ENCODE measurements around the gene CASK. TPM values are rescaled to one million over a fixed set of nuclear protein-coding genes. Genes with fewer than 3 reads are reported as not detected.

Gene CASK
- total and polyA plus RNA-seq, 9 of the 15 experiments (the other 6 are each of a cell fraction or from before 2014, with no cell fraction given) = 1.3 to 7.4 (median 5.2) TPM

- Histone ChIP-seq H3K36me3 (ENCODE audit: control insufficient read depth, insufficient read depth, low read length) (no peaks in the 10 kb centered on the region), H3K9ac (ENCODE audit: insufficient read depth in 1 of 2, low read depth in 2 of 2, low read length in 2 of 2) (no peak overlapping the region), H3K4me3 (no peak overlapping the region), H3K4me1 (replicated peaks in 1 of 2; ENCODE audit: control insufficient read depth in 2 of 2, insufficient read depth in 2 of 2, low read length in 2 of 2) (no peaks in the 10 kb centered on the region; a peak in 1 of 5 replicates), H3K79me2 (ENCODE audit: control insufficient read depth, insufficient read depth, low read length) (no peaks in the 10 kb centered on the region), H3K4me2 (ENCODE audit: insufficient read depth, low read length) (no peak overlapping the region), H3K27me3 (ENCODE audit: control insufficient read depth in 2 of 2, insufficient read depth in 2 of 2, low read length in 2 of 2) (peaks cover 0 to 5% of the 10 kb centered on the region in 2 experiments; a peak in 2 of 5 replicates), H4K20me1 (replicated peaks; ENCODE audit: control insufficient read depth, insufficient read depth, low read length) (no peaks in the 10 kb centered on the region), H2AFZ (ENCODE audit: low read depth, low read length) (no peak overlapping the region), H3K9me3 (replicated peaks; ENCODE audit: control insufficient read depth, insufficient read depth, low read depth, low read length) (no peaks in the 10 kb centered on the region), H3K9me1 (ENCODE audit: control insufficient read depth, insufficient read depth, low read length) (no peaks in the 10 kb centered on the region), H3K27ac (ENCODE audit: extremely low read depth, low read depth, low read length) (no peak overlapping the region)
- ChIA-PET POLR2A (no interaction called here), CTCF (ENCODE audit: low intra/inter-chr PET ratio) (no interaction called here)
- intact Hi-C loops (cut with micrococcal nuclease) = no loop called here
- DNase-seq (ENCODE audit: extremely low read depth in 1 of 4, low spot score in 3 of 4) = no peak
- no peak for TF ChIP-seq ZNF785 (CRISPR knock-in tag; IDR thresholded peaks at IDR 0.05)
- peak; percentile 57 for TF ChIP-seq NFIC (IDR thresholded peaks at IDR 0.05)
- BruUV-seq (replicated peaks) = no TSS peak
- 21% methylated on average over 13 of the region's 13 CpGs for WGBS (ENCODE audit: insufficient coverage, low coverage, missing lambda C conversion rate)
- in situ Hi-C loops (cut with MboI) = no loop called here
- no peak for ATAC-seq
- FAIRE-seq = no peak
Measured at GRCh38 chrX:41480508-41481260, 442.7 kb downstream of the CASK start.

GRCh38 chrX:41478381-41478911, 444.9 kb downstream of the CASK start:
- H3K27me3 ChIP-seq (ENCODE audit: control insufficient read depth in 2 of 2, insufficient read depth in 2 of 2, low read length in 2 of 2) = peaks cover 0 to 6% of the 10 kb centered on the region in 2 experiments; a peak in 2 of 5 replicates
- no peaks in the 10 kb centered on the region for H3K79me2 ChIP-seq (ENCODE audit: control insufficient read depth, insufficient read depth, low read length)
- no peaks in the 10 kb centered on the region for H4K20me1 ChIP-seq (replicated peaks; ENCODE audit: control insufficient read depth, insufficient read depth, low read length)
- ChIA-PET POLR2A (no interaction called here), CTCF (ENCODE audit: low intra/inter-chr PET ratio) (no interaction called here)
- no TSS peak for BruUV-seq (replicated peaks)
- H3K4me2 ChIP-seq (ENCODE audit: insufficient read depth, low read length) = no peak overlapping the region
- FAIRE-seq (no peak), ATAC-seq (no peak), DNase-seq (ENCODE audit: extremely low read depth in 1 of 4, low spot score in 3 of 4) (no peak)
- H3K36me3 ChIP-seq (ENCODE audit: control insufficient read depth, insufficient read depth, low read length) = no peaks in the 10 kb centered on the region
- H3K9me1 ChIP-seq (ENCODE audit: control insufficient read depth, insufficient read depth, low read length) = no peaks in the 10 kb centered on the region
- H3K27ac ChIP-seq (ENCODE audit: extremely low read depth, low read depth, low read length) = no peak overlapping the region
- H3K9me3 ChIP-seq (replicated peaks; ENCODE audit: control insufficient read depth, insufficient read depth, low read depth, low read length) = no peaks in the 10 kb centered on the region
- H3K4me3 ChIP-seq = no peak overlapping the region
- no peak overlapping the region for H3K9ac ChIP-seq (ENCODE audit: insufficient read depth in 1 of 2, low read depth in 2 of 2, low read length in 2 of 2)
- H3K4me1 ChIP-seq (replicated peaks in 1 of 2; ENCODE audit: control insufficient read depth in 2 of 2, insufficient read depth in 2 of 2, low read length in 2 of 2) = no peaks in the 10 kb centered on the region; a peak in 1 of 5 replicates
- WGBS (ENCODE audit: insufficient coverage, low coverage, missing lambda C conversion rate) = 5% methylated on average over 6 of the region's 6 CpGs
- in situ Hi-C loops (cut with MboI) (no loop called here), intact Hi-C loops (cut with micrococcal nuclease) (no loop called here)
- no peak overlapping the region for H2AFZ ChIP-seq (ENCODE audit: low read depth, low read length)
- TF ChIP-seq GATAD2A (IDR thresholded peaks at IDR 0.05) = no peak
- no peak for TF ChIP-seq GABPA (tag; conservative IDR thresholded peaks at IDR 0.05; ENCODE audit: low read depth)
- TF ChIP-seq PKNOX1 (IDR thresholded peaks at IDR 0.05) = no peak
